Activated T-helper 1 cell treated with anti-CD3 and anti-CD28 coated beads, Interleukin-2, amount 50 U/mL, for 16 hours (primary cell): Measurements from ENCODE around the gene TSC22D3.
"Not testable (repeated sequence)": the region's sequence is repeated elsewhere in the genome, so short reads cannot be mapped to it uniquely, and the experiment has no call there.

Experiments used
- DNase-seq, 2 donors: peaks; one replicate each; pipeline ENCODE4 v3.0.0-alpha.2; 2020; ENCODE audit warnings: low read depth in 1 of 2, low spot score in 1 of 2

The TSC22D3 gene

DNA sequence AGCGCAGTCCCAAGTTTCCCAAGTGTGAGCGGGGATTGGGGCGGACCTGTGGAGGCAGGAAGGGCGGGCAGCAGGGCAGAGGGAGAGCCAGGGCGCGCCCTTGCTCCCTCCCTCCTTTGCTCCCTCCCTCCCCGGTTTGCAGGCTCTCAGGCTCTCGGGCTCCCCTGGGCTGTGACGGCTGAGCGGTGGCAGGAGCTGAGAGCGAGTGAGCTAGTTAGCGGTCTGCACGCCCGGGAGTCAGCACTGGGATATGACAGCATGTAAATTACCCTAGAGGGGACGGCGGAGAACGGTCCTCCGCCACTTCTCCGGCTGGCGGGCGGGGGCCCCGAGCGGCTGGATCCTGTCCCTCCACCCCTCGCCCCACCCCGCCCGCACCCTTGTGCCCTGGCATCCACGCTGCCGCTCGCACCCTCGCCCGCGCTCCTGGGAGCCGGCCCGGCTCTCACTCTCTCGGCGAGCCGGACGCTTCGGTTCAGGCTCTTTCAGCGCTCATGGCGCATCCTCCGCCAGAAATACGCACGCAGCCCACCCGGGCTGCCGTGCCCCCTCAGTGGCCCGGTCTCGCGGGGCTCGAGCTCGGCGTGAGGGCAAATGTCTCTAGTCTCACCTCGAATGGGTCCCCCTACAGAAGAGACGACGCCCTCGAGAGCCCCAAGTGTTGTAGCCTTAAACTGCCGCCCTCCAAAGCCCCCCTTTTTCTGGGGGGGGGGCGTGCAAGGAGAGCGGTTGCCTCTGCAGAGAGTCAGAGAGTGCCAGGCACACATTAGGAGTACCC lies at the start of gene TSC22D3:
TSS of gene TSC22D3 (minus strand) at position 54 of the 778 bp plus-strand sequence. CDS start 368 bp downstream, outside the sequence.
- peak in 1 of 2 donors; percentile 36 for DNase-seq

- DNase-seq, result no peak
Measured at GRCh38 chrX:107823456-107823855, 47.9 kb upstream of the TSC22D3 start.

GRCh38 chrX:107823042-107823441 lies 47.5 kb upstream of the TSC22D3 start:
- no peak for DNase-seq

DNA sequence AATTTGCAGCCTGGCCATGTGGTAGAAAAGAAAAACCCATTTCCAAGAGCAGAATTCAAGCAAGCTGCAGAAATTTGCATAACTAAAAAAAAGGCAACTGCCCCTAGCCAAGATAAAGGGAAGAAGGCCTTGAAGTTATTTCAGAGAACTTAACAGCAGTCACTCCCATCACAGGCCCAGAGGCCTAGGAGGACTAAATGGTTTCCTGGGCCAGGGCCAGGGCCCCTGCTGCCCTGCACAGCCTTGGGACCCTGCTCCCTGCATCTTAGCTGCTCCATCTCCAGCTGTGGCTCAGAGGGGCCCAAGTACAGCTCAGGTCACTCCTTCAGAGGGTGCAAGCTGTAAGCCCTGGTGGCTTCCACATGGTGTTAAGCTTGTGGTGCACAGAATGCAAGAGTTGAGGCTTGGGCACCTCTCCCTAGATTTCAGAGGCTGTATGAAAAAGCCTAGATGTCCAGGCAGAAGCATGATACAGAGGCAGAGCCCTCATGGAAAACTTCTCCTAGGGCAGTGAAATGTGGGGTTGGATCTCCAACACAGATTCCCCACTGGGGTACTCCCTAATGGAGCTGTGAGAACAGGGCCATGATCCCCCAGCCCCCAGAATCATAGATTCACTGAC lies 43.4 kb upstream of the TSC22D3 start:
- no peak for DNase-seq

- DNase-seq, result not testable (repeated sequence)
Measured at GRCh38 chrX:107810053-107810452, 34.5 kb upstream of the TSC22D3 start.

DNA sequence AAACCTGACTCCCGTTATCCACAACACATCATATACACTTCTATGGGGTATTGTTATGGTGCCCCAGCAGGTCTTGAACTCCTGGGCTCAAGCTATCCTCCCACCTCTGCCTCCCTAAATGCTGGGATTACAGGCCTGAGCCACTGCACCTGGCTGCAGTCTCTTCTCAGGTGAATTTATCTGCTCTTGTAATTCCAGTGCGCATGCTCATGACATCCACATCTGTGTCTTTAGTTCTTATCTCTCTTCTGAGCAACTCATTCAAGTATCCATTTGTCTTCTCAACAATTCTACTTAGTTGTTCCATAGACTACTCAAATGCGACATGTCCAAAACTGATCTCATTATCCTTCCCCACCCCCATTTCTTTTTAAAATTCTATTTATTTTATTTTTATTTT lies 29.6 kb upstream of the TSC22D3 start:
- no peak for DNase-seq

- no peak for DNase-seq
Measured at GRCh38 chrX:107804427-107804826, 28.8 kb upstream of the TSC22D3 start.

DNA sequence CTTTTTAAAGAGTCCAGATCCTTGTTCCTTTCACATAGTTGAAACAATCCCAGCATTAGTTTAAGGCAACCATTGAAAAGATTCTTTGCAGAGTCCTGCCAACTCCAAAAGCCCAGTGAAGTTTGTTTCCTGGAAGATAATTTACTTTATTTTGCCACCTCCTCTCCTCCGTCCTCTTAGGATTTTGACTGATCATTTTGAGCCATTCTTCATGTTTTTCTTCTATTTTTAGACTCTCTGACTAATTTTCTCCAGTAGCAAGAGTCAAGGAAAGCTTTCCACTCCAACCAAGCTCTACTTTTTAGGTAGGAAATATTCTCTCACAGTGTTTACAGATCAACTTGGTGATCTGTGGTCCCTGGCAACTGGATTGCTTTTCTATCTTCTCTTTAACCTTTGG lies 12.2 kb upstream of the TSC22D3 start:
- no peak for DNase-seq

GRCh38 chrX:107780525-107780924 lies 4.9 kb upstream of the TSC22D3 start:
- no peak for DNase-seq

DNA sequence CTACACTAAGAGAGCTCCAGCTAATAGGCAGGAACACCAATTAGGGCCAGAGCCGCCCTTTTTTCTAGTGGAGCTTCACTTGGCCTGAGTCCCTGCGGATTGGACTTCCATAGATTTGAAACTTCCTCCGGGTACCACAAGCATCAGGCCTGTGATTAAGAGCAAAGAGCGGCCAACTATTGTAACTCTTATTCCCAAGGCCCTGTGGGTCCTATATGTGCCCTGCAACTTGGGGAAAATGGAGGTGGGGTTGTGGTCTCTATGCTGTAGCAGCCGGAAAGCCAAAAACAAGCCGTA lies 1.9 kb upstream of the TSC22D3 start, which contains the start of gene NCBP2L:
TSS of gene NCBP2L (plus strand) at position 198 of the 297 bp plus-strand sequence. CDS start 16,488 bp downstream, outside the sequence.
- no peak for DNase-seq

DNA sequence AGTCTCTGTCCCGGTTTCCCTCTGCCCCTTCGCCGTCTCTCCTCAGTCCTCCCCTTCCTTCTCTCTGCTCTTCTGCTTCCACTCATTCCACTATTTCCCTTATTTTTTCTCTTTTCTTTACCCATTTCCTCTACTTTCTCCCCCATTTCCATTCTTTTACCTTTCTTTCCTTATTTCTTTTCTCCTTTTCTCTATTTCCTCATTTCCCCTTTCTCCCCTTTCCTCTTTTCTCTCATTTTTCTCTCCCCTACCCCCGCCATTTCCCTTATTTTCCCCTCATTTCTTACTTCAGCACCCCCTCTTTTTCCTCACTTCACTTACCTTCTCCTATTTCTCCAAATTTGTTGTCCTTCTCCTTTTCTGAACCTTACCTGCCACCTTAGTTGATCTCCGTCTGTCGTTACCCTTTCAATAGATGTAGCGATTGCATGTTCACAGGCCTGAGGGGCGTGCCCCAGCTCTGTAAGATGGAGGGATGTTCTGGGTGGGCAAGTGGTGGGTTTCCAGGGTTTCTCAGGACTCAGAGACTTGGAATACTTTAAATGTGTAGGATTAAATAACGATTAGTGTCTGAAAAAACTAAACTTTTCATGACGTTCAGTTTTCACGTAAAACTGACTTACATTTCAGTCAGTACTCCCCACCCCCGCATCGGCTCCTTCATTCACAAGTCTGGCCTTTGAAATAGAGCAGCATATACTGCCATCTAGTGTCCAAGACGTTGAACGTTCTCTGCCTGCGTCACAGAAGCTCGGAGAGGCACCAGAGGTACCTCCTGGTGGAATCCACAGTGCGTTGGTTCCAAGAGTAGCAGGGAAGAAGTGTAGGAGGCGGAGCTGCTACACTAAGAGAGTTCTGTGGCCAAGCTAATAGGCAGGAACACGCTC lies 1.3 kb upstream of the TSC22D3 start:
- DNase-seq, result peak; percentile 21 to 62

DNA sequence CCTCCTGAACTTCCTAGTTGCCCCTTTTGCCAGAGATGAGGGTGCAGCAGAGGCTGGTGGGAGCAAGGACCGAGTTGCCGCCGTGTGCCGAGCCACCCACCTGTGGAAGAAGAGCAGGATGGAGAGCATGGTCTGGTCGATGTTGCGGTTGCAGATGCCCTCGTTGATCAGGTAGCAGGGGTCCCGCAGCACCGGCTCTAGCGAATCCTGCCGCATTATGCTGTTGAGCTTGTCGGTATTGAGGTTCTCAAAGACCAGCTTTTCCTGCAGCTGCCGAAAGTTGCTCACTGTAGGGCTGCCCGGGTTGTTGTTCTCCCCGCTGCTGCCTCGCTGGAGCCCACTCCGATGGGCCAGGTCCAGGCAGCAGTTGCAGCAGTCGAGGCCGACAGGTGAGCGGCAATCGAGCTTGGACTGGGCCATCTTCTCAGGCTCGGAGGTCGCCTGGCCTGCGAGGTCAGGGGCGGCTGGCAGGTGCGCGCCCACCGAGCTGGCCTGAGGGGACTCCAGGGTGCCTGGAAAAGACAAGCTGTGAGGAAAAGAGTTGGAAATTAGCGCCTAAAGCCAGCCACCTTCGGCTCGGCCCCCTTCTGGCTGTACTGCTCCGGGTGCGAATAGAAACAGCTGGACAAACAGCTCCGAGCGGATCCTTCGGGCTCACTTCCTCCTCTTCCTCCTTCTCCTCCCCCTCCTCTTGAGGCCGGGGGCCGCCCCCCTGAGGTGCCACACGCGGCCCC lies 420 bp downstream of the TSC22D3 start:
- DNase-seq, result no peak

DNA sequence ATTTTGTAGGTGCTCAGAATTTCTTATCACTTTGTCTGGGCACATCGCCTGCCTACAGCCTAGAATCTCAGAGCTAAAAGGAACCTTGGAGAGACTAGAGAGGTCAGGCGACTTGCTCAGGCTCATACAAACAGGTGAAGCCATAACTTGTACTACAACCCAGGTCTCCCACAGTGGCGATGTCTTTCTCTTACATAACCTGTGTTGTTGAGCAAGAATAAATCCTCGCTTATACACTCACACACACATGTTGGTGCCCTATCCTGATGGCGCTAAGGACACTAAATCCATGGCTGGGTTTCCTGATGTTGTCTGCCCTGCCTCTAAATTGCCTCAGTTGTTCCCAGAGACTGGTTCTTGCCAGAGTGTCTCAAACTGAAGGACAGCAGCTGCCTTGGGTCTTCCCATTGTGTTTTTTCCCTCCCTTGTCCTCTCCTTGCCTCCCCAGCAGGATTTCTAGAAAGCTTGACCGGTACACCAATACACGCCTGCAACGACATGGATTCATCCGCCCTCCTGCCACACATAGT lies 1.6 kb downstream of the TSC22D3 start:
- no peak for DNase-seq

- DNase-seq, result no peak
Measured at GRCh38 chrX:107773206-107773605, 2.4 kb downstream of the TSC22D3 start.

- DNase-seq, result no peak
Measured at GRCh38 chrX:107769581-107770317, 5.8 kb downstream of the TSC22D3 start.

DNA sequence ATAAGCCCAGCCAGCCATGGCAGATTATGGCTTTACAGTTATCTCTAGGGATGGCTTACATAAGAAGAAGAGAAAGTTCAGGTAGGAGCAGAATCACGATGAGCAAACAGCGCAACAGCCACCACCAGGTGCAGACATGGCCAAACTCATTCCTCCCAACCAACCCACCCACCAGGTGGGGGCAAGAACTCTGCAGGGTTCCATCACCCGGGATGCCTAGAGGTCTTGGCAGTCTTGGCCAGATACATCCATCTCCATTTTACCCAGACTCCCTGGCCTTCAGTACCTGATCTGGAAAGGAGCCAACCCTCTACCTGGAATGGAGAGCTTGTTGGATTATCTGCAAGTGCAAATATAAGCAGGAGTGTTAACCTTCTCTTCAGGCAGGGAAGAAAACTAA lies 7.5 kb downstream of the TSC22D3 start:
- no peak for DNase-seq

- DNase-seq, result no peak
Measured at GRCh38 chrX:107766470-107767150, 9.0 kb downstream of the TSC22D3 start.

GRCh38 chrX:107764845-107765608 lies 10.6 kb downstream of the TSC22D3 start:
- DNase-seq, result no peak

DNA sequence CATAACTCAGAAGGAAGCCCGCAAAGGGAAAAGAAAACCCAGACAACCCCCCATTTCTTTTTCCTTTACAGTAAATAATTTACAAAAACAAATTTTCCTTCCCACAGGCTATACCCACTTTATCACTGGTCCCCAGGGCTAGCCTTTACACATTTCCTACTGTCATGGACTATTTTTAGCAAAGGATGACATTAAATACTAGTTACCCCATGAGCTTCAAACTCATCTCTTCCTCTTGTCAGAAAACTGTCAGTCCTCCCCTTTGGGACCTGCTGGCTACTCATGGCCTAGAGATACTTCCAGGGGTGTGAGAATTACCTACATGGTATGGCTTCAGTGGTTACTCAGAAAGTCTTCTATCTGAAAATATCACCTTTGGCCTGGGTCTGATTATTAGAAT lies 11.9 kb downstream of the TSC22D3 start:
- no peak for DNase-seq
